GM23338 (cell line): ENCODE measurements around the gene ZNF536. TPM values are rescaled to one million over a fixed set of nuclear protein-coding genes. Genes with fewer than 3 reads are reported as not detected.

ENCODE experiments used
- ATAC-seq: fragments of 200-7000 bp; cut with Tn5 transposase; 3 replicates; pipeline ENCODE4 v1.9.1; 2020
- DNase-seq: peaks from one replicate; pipeline ENCODE4 v3.0.0-alpha.2; 2015; ENCODE audit warnings: low spot score
- H2AFZ ChIP-seq: fragments of 200-600 bp; sonication (generic); 2 replicates; pipeline ENCODE4 v1.8.0; 2016; ENCODE audit warnings: antibody characterized with exemption, mild to moderate bottlenecking, moderate library complexity
- H3F3A ChIP-seq: fragments of 200-600 bp; sonication (generic); replicated peaks from 2 replicates; pipeline ENCODE4 v1.8.0; 2017; ENCODE audit warnings: antibody characterized with exemption, mixed run types, low read depth
- H3K27ac ChIP-seq: fragments of 200-600 bp; sonication (generic); 2 replicates; pipeline ENCODE4 v1.6.1; 2016; ENCODE audit warnings: low read depth
- H3K27me3 ChIP-seq: fragments of 200-600 bp; sonication (generic); 2 replicates; pipeline ENCODE4 v1.8.0; 2016; ENCODE audit warnings: mild to moderate bottlenecking, mixed run types, moderate library complexity; ENCODE audit not compliant: insufficient read depth
- H3K36me3 ChIP-seq: fragments of 200-600 bp; sonication (generic); 2 replicates; pipeline ENCODE4 v1.8.0; 2016; ENCODE audit warnings: mild to moderate bottlenecking; ENCODE audit not compliant: insufficient read depth
- H3K4me1 ChIP-seq: fragments of 200-600 bp; sonication (generic); 2 replicates; pipeline ENCODE4 v1.8.0; 2016; ENCODE audit warnings: mild to moderate bottlenecking, moderate library complexity; ENCODE audit not compliant: insufficient read depth
- H3K4me2 ChIP-seq: fragments of 200-600 bp; sonication (generic); 2 replicates; pipeline ENCODE4 v1.7.1; 2017; ENCODE audit warnings: mixed run types
- H3K4me3 ChIP-seq: fragments of 200-600 bp; sonication (generic); 2 replicates; pipeline ENCODE4 v1.6.1; 2016; ENCODE audit warnings: mixed run types
- H3K79me2 ChIP-seq: fragments of 200-600 bp; sonication (generic); replicated peaks from 2 replicates; pipeline ENCODE4 v1.8.0; 2017; ENCODE audit warnings: mild to moderate bottlenecking; ENCODE audit not compliant: insufficient read depth
- H3K9me2 ChIP-seq: fragments of 200-600 bp; sonication (generic); 2 replicates; pipeline ENCODE4 v1.8.0; 2017; ENCODE audit not compliant: insufficient read depth
- H4K20me1 ChIP-seq: fragments of 200-600 bp; sonication (generic); replicated peaks from 2 replicates; pipeline ENCODE4 v1.8.0; 2017; ENCODE audit warnings: mild to moderate bottlenecking; ENCODE audit not compliant: insufficient read depth
- H3K27ac Mint-ChIP-seq: 2 replicates; pipeline ENCODE4 v1.8.0; 2020; ENCODE audit warnings: inconsistent platforms, mild to moderate bottlenecking, moderate library complexity, mixed read lengths
- H3K27me3 Mint-ChIP-seq: 3 replicates; pipeline ENCODE4 v1.8.0; 2022; ENCODE audit warnings: low read depth, mild to moderate bottlenecking, moderate library complexity, mixed read lengths, inconsistent platforms; ENCODE audit not compliant: insufficient read depth, poor library complexity
- H3K36me3 Mint-ChIP-seq: 3 replicates; pipeline ENCODE4 v1.8.0; 2021; ENCODE audit warnings: low read depth, mild to moderate bottlenecking, inconsistent platforms, moderate library complexity, mixed read lengths
- H3K4me1 Mint-ChIP-seq: 3 replicates; pipeline ENCODE4 v1.8.0; 2020; ENCODE audit warnings: mild to moderate bottlenecking, inconsistent platforms, mixed read lengths
- H3K4me3 Mint-ChIP-seq: 3 replicates; pipeline ENCODE4 v1.8.0; 2021; ENCODE audit warnings: moderate library complexity, mild to moderate bottlenecking, inconsistent platforms, mixed read lengths
- H3K9me3 Mint-ChIP-seq: 3 replicates; pipeline ENCODE4 v1.8.0; 2020; ENCODE audit warnings: moderate library complexity, mild to moderate bottlenecking, inconsistent platforms, mixed read lengths
- CREB1 ChIP-seq: fragments of 250-450 bp; sonication (Bioruptor Pico); IDR thresholded peaks from 2 replicates; pipeline ENCODE4 v1.5.0; 2020; ENCODE audit warnings: low read depth, mild to moderate bottlenecking, moderate library complexity
- EZH2 ChIP-seq: fragments of 200-600 bp; sonication (generic); IDR thresholded peaks from one replicate; pipeline ENCODE4 v1.8.0; 2017; ENCODE audit warnings: antibody characterized with exemption, mild to moderate bottlenecking, low read depth; ENCODE audit not compliant: unreplicated experiment
- EZH2phosphoT487 ChIP-seq: fragments of 200-600 bp; sonication (generic); IDR thresholded peaks from one replicate; pipeline ENCODE4 v1.8.1; 2018; ENCODE audit warnings: antibody characterized with exemption; ENCODE audit not compliant: unreplicated experiment
- JUNB ChIP-seq: IDR thresholded peaks from one replicate; pipeline ENCODE4 v1.6.1; 2016; ENCODE audit warnings: antibody characterized with exemption; ENCODE audit not compliant: unreplicated experiment
- NANOG ChIP-seq: IDR thresholded peaks from 2 replicates; pipeline ENCODE4 v1.6.1; 2016; ENCODE audit warnings: antibody characterized with exemption, borderline replicate concordance
- POLR2AphosphoS5 ChIP-seq: IDR thresholded peaks from 2 replicates; pipeline ENCODE4 v1.6.1; 2016; ENCODE audit warnings: antibody characterized with exemption, low read depth
- STAT1 ChIP-seq: IDR thresholded peaks from one replicate; pipeline ENCODE4 v1.6.1; 2016; ENCODE audit warnings: antibody characterized with exemption; ENCODE audit not compliant: unreplicated experiment
- ZNF114 ChIP-seq: fragments of 250-450 bp; sonication (Bioruptor Pico); IDR thresholded peaks from 2 replicates; pipeline ENCODE4 v1.5.0; 2020; ENCODE audit warnings: mild to moderate bottlenecking, moderate library complexity
- ZNF331 ChIP-seq: fragments of 250-450 bp; sonication (Bioruptor Pico); IDR thresholded peaks from 2 replicates; pipeline ENCODE4 v1.5.0; 2020; ENCODE audit warnings: low read depth, mild to moderate bottlenecking, moderate library complexity
- polyA plus RNA-seq: library from polyadenylated mRNA; unstranded; fragments of >200 nt; fragmentation: Nextera tagmentation; extraction: Ambion mirVana; gene quantifications from 2 replicates; pipeline ENCODE4 v1.2.1, GENCODE V29; 2016
- total RNA-seq: library from RNA; depleted of rRNA; stranded (reverse); fragments of >200 nt; shearing (Covaris generic); gene quantifications from 2 replicates; pipeline ENCODE4 v1.2.3, GENCODE V29; 2014
- TF ChIP-seq, protein P1 (sequence below): fragments of 250-450 bp; sonication (Bioruptor Pico); IDR thresholded peaks from 2 replicates; pipeline ENCODE4 v1.5.0; 2020; ENCODE audit warnings: mild to moderate bottlenecking, moderate library complexity
- TF ChIP-seq, protein P2 (sequence below): IDR thresholded peaks from one replicate; pipeline ENCODE4 v1.6.1; 2018; ENCODE audit warnings: antibody characterized with exemption; ENCODE audit not compliant: unreplicated experiment
- TF ChIP-seq, protein P3 (sequence below): IDR thresholded peaks from 2 replicates; pipeline ENCODE4 v1.6.1; 2016; ENCODE audit warnings: antibody characterized with exemption
- TF ChIP-seq, protein P4 (sequence below), 2 experiments: fragments of 200-600 bp in 1 of 2; sonication (generic) in 1 of 2; conservative IDR thresholded peaks; 2 replicates each; pipeline versions ENCODE4 v1.5.1 to v1.6.1; 2016 to 2017; ENCODE audit warnings: antibody characterized with exemption in 2 of 2, low read depth in 2 of 2, mild to moderate bottlenecking in 2 of 2, moderate library complexity in 1 of 2

The ZNF536 gene
- total and polyA plus RNA-seq, 2 experiments from 2014 or later, result 0.07 TPM; not detected in 1

DNA sequence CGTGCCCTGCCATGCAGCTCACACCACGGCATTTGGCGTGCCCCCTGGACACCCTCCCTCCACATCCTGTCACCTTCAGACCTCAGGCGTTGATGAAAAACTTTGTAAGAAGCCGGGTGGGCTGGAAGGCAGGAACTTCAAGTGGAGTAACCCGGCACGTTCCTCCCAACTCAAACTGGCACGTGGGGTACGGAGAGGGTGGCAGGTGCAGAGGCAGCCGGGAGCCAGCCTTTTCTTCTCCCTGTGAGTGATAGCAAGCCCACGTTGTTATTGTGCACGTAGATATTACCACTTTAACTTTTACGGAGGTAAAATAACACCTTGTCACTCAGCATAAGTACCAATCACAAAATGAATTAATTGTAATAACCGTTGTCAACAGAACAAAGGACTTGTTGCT lies 198.0 kb downstream of the ZNF536 start:
- H3K9me3 Mint-ChIP-seq, result no peaks in the 10 kb centered on the region; the same call in 2 of the 3 replicates
- no peak for ATAC-seq
- Histone ChIP-seq H4K20me1 (no peaks in the 10 kb centered on the region), H3K9me2 (peaks cover 15% of the 10 kb centered on the region), H3K4me1 (peaks cover 16% of the 10 kb centered on the region), H3F3A (no peaks in the 10 kb centered on the region), H3K79me2 (no peaks in the 10 kb centered on the region), H3K27me3 (no peaks in the 10 kb centered on the region), H3K4me3 (no peak overlapping the region), H3K27ac (no peak overlapping the region), H2AFZ (no peak overlapping the region), H3K4me2 (no peak overlapping the region), H3K36me3 (no peaks in the 10 kb centered on the region)
- no peak for DNase-seq
- H3K27me3 Mint-ChIP-seq, result peaks cover 8% of the 10 kb centered on the region
- TF ChIP-seq, protein P1, sequence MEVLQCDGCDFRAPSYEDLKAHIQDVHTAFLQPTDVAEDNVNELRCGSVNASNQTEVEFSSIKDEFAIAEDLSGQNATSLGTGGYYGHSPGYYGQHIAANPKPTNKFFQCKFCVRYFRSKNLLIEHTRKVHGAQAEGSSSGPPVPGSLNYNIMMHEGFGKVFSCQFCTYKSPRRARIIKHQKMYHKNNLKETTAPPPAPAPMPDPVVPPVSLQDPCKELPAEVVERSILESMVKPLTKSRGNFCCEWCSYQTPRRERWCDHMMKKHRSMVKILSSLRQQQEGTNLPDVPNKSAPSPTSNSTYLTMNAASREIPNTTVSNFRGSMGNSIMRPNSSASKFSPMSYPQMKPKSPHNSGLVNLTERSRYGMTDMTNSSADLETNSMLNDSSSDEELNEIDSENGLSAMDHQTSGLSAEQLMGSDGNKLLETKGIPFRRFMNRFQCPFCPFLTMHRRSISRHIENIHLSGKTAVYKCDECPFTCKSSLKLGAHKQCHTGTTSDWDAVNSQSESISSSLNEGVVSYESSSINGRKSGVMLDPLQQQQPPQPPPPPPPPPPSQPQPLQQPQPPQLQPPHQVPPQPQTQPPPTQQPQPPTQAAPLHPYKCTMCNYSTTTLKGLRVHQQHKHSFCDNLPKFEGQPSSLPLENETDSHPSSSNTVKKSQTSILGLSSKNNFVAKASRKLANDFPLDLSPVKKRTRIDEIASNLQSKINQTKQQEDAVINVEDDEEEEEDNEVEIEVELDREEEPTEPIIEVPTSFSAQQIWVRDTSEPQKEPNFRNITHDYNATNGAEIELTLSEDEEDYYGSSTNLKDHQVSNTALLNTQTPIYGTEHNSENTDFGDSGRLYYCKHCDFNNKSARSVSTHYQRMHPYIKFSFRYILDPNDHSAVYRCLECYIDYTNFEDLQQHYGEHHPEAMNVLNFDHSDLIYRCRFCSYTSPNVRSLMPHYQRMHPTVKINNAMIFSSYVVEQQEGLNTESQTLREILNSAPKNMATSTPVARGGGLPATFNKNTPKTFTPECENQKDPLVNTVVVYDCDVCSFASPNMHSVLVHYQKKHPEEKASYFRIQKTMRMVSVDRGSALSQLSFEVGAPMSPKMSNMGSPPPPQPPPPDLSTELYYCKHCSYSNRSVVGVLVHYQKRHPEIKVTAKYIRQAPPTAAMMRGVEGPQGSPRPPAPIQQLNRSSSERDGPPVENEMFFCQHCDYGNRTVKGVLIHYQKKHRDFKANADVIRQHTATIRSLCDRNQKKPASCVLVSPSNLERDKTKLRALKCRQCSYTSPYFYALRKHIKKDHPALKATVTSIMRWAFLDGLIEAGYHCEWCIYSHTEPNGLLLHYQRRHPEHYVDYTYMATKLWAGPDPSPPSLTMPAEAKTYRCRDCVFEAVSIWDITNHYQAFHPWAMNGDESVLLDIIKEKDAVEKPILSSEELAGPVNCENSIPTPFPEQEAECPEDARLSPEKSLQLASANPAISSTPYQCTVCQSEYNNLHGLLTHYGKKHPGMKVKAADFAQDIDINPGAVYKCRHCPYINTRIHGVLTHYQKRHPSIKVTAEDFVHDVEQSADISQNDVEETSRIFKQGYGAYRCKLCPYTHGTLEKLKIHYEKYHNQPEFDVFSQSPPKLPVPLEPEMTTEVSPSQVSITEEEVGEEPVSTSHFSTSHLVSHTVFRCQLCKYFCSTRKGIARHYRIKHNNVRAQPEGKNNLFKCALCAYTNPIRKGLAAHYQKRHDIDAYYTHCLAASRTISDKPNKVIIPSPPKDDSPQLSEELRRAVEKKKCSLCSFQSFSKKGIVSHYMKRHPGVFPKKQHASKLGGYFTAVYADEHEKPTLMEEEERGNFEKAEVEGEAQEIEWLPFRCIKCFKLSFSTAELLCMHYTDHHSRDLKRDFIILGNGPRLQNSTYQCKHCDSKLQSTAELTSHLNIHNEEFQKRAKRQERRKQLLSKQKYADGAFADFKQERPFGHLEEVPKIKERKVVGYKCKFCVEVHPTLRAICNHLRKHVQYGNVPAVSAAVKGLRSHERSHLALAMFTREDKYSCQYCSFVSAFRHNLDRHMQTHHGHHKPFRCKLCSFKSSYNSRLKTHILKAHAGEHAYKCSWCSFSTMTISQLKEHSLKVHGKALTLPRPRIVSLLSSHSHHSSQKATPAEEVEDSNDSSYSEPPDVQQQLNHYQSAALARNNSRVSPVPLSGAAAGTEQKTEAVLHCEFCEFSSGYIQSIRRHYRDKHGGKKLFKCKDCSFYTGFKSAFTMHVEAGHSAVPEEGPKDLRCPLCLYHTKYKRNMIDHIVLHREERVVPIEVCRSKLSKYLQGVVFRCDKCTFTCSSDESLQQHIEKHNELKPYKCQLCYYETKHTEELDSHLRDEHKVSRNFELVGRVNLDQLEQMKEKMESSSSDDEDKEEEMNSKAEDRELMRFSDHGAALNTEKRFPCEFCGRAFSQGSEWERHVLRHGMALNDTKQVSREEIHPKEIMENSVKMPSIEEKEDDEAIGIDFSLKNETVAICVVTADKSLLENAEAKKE (CRISPR knock-in tag), result no peak
- TF ChIP-seq, protein P2, sequence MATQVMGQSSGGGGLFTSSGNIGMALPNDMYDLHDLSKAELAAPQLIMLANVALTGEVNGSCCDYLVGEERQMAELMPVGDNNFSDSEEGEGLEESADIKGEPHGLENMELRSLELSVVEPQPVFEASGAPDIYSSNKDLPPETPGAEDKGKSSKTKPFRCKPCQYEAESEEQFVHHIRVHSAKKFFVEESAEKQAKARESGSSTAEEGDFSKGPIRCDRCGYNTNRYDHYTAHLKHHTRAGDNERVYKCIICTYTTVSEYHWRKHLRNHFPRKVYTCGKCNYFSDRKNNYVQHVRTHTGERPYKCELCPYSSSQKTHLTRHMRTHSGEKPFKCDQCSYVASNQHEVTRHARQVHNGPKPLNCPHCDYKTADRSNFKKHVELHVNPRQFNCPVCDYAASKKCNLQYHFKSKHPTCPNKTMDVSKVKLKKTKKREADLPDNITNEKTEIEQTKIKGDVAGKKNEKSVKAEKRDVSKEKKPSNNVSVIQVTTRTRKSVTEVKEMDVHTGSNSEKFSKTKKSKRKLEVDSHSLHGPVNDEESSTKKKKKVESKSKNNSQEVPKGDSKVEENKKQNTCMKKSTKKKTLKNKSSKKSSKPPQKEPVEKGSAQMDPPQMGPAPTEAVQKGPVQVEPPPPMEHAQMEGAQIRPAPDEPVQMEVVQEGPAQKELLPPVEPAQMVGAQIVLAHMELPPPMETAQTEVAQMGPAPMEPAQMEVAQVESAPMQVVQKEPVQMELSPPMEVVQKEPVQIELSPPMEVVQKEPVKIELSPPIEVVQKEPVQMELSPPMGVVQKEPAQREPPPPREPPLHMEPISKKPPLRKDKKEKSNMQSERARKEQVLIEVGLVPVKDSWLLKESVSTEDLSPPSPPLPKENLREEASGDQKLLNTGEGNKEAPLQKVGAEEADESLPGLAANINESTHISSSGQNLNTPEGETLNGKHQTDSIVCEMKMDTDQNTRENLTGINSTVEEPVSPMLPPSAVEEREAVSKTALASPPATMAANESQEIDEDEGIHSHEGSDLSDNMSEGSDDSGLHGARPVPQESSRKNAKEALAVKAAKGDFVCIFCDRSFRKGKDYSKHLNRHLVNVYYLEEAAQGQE, result no peak
- TF ChIP-seq, protein P3, sequence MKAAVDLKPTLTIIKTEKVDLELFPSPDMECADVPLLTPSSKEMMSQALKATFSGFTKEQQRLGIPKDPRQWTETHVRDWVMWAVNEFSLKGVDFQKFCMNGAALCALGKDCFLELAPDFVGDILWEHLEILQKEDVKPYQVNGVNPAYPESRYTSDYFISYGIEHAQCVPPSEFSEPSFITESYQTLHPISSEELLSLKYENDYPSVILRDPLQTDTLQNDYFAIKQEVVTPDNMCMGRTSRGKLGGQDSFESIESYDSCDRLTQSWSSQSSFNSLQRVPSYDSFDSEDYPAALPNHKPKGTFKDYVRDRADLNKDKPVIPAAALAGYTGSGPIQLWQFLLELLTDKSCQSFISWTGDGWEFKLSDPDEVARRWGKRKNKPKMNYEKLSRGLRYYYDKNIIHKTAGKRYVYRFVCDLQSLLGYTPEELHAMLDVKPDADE, result no peak
- TF ChIP-seq ZNF114 (no peak), CREB1 (CRISPR knock-in tag) (no peak), POLR2AphosphoS5 (no peak), NANOG (no peak), EZH2phosphoT487 (no peak), STAT1 (no peak), ZNF331 (CRISPR knock-in tag) (no peak), EZH2 (no peak), JUNB (no peak)
- TF ChIP-seq, protein P4, sequence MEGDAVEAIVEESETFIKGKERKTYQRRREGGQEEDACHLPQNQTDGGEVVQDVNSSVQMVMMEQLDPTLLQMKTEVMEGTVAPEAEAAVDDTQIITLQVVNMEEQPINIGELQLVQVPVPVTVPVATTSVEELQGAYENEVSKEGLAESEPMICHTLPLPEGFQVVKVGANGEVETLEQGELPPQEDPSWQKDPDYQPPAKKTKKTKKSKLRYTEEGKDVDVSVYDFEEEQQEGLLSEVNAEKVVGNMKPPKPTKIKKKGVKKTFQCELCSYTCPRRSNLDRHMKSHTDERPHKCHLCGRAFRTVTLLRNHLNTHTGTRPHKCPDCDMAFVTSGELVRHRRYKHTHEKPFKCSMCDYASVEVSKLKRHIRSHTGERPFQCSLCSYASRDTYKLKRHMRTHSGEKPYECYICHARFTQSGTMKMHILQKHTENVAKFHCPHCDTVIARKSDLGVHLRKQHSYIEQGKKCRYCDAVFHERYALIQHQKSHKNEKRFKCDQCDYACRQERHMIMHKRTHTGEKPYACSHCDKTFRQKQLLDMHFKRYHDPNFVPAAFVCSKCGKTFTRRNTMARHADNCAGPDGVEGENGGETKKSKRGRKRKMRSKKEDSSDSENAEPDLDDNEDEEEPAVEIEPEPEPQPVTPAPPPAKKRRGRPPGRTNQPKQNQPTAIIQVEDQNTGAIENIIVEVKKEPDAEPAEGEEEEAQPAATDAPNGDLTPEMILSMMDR (conservative IDR thresholded peaks at IDR 0.05; ENCODE audit: low read depth in 2 of 2), result no peak
- no peak overlapping the region for H3K27ac Mint-ChIP-seq
- no peak overlapping the region for H3K4me3 Mint-ChIP-seq
- H3K36me3 Mint-ChIP-seq, result no peaks in the 10 kb centered on the region
- H3K4me1 Mint-ChIP-seq, result peaks cover 19% of the 10 kb centered on the region
